ENCODE results near the gene TSHR.
"Not testable (repeated sequence)": the region's sequence is repeated elsewhere in the genome, so short reads cannot be mapped to it uniquely, and the experiment has no call there.

Gene TSHR

GRCh38 chr14:80951491-80951890, 3.9 kb upstream of the TSHR start:
- no peak for DNase-seq (ENCODE audit: low spot score)

- DNase-seq (ENCODE audit: low spot score), result not testable (repeated sequence)
Observed at GRCh38 chr14:80953211-80953610, 2.2 kb upstream of the TSHR start.

GRCh38 chr14:80954687-80955299, 628 bp upstream of the TSHR start:
- peak; percentile 81 for DNase-seq (ENCODE audit: low spot score)

GRCh38 chr14:80956102-80956501, 681 bp downstream of the TSHR start:
- DNase-seq (ENCODE audit: low spot score), result no peak

- DNase-seq (ENCODE audit: low spot score), result peak; percentile 31
Observed at GRCh38 chr14:80956922-80957321, 1.5 kb downstream of the TSHR start.

GRCh38 chr14:80957613-80958012, 2.2 kb downstream of the TSHR start:
- no peak for DNase-seq (ENCODE audit: low spot score)

- DNase-seq (ENCODE audit: low spot score), result no peak
Observed at GRCh38 chr14:80958226-80958625, 2.8 kb downstream of the TSHR start.

GRCh38 chr14:80958939-80959338, 3.5 kb downstream of the TSHR start:
- no peak for DNase-seq (ENCODE audit: low spot score)

GRCh38 chr14:80959496-80959895, 4.1 kb downstream of the TSHR start:
- peak; percentile 58 for DNase-seq (ENCODE audit: low spot score)

GRCh38 chr14:80965037-80965436, 9.6 kb downstream of the TSHR start:
- DNase-seq (ENCODE audit: low spot score), result no peak

GRCh38 chr14:80973931-80974641, 18.7 kb downstream of the TSHR start:
- DNase-seq (ENCODE audit: low spot score), result peak; percentile 31

- DNase-seq (ENCODE audit: low spot score), result no peak
Observed at GRCh38 chr14:80974679-80975078, 19.3 kb downstream of the TSHR start.

GRCh38 chr14:80977221-80977620, 21.8 kb downstream of the TSHR start:
- no peak for DNase-seq (ENCODE audit: low spot score)

- DNase-seq (ENCODE audit: low spot score), result no peak
Observed at GRCh38 chr14:80978403-80978802, 23.0 kb downstream of the TSHR start.

- DNase-seq (ENCODE audit: low spot score), result no peak
Observed at GRCh38 chr14:80979951-80980350, 24.5 kb downstream of the TSHR start.

- no peak for DNase-seq (ENCODE audit: low spot score)
Observed at GRCh38 chr14:80981156-80981555, 25.7 kb downstream of the TSHR start.

GRCh38 chr14:80981673-80982072, 26.3 kb downstream of the TSHR start:
- no peak for DNase-seq (ENCODE audit: low spot score)

- DNase-seq (ENCODE audit: low spot score), result no peak
Observed at GRCh38 chr14:80982711-80983110, 27.3 kb downstream of the TSHR start.

GRCh38 chr14:80987235-80988032, 32.0 kb downstream of the TSHR start:
- peak; percentile 79 for DNase-seq (ENCODE audit: low spot score)

- DNase-seq (ENCODE audit: low spot score), result no peak
Observed at GRCh38 chr14:80988192-80988591, 32.8 kb downstream of the TSHR start.

GRCh38 chr14:80988735-80989429, 33.5 kb downstream of the TSHR start:
- no peak for DNase-seq (ENCODE audit: low spot score)

GRCh38 chr14:80992580-80992979, 37.2 kb downstream of the TSHR start:
- DNase-seq (ENCODE audit: low spot score), result no peak

All from pons (tissue), 1 donor.